ENCODE results near the gene PPAT.
"Not testable (repeated sequence)": the region's sequence is repeated elsewhere in the genome, so short reads cannot be mapped to it uniquely, and the experiment has no call there.

Gene PPAT

GRCh38 chr4:56386091-56386490 lies 49.3 kb downstream of the PPAT start:
- no peak for DNase-seq (ENCODE audit: low read depth in 2 of 2)

- no peak for DNase-seq (ENCODE audit: low read depth in 2 of 2)
Observed at GRCh38 chr4:56375458-56375857, 60.0 kb downstream of the PPAT start.

GRCh38 chr4:56374956-56375355 lies 60.5 kb downstream of the PPAT start:
- DNase-seq (ENCODE audit: low read depth in 2 of 2) = no peak

- DNase-seq (ENCODE audit: low read depth in 2 of 2) = no peak
Observed at GRCh38 chr4:56372774-56373173, 62.6 kb downstream of the PPAT start.

- no peak for DNase-seq (ENCODE audit: low read depth in 2 of 2)
Observed at GRCh38 chr4:56371426-56372220, 63.8 kb downstream of the PPAT start.

- DNase-seq (ENCODE audit: low read depth in 2 of 2) = no peak
Observed at GRCh38 chr4:56370377-56370776, 65.0 kb downstream of the PPAT start.

- not testable (repeated sequence) for DNase-seq (ENCODE audit: low read depth in 2 of 2)
Observed at GRCh38 chr4:56362981-56363380, 72.4 kb downstream of the PPAT start.

GRCh38 chr4:56360071-56360470 lies 75.3 kb downstream of the PPAT start:
- DNase-seq (ENCODE audit: low read depth in 2 of 2) = no peak

- DNase-seq (ENCODE audit: low read depth in 2 of 2) = no peak
Observed at GRCh38 chr4:56356650-56357049, 78.8 kb downstream of the PPAT start.

GRCh38 chr4:56348576-56348975 lies 86.8 kb downstream of the PPAT start:
- no peak for DNase-seq (ENCODE audit: low read depth in 2 of 2)

- DNase-seq (ENCODE audit: low read depth in 2 of 2) = no peak
Observed at GRCh38 chr4:56345458-56345857, 90.0 kb downstream of the PPAT start.
